Endodermal cell (in vitro differentiated cells): ENCODE data around the gene NINL. TPM values are rescaled to one million over a fixed set of nuclear protein-coding genes. Genes with fewer than 3 reads are reported as not detected.

ENCODE experiments used
- DNase-seq: peaks from one replicate; pipeline ENCODE4 v3.0.0-alpha.2; 2017
- H3K27ac ChIP-seq: 2 replicates; pipeline ENCODE4 v1.5.1; 2013; ENCODE audit warnings: mild to moderate bottlenecking, low read depth, low read length, moderate library complexity
- H3K27me3 ChIP-seq: 2 replicates; pipeline ENCODE4 v1.6.1; 2013; ENCODE audit warnings: mild to moderate bottlenecking, low read length, moderate library complexity; ENCODE audit not compliant: insufficient read depth, control insufficient read depth, poor library complexity, severe bottlenecking
- H3K36me3 ChIP-seq: 2 replicates; pipeline ENCODE4 v1.7.0; 2013; ENCODE audit warnings: mild to moderate bottlenecking, low read length, moderate library complexity; ENCODE audit not compliant: control insufficient read depth, insufficient read depth
- H3K4me1 ChIP-seq: one replicate; pipeline ENCODE4 v1.7.0; 2013; ENCODE audit warnings: low read length; ENCODE audit not compliant: control insufficient read depth, insufficient read depth
- H3K4me3 ChIP-seq: 2 replicates; pipeline ENCODE4 v1.5.1; 2013; ENCODE audit warnings: mild to moderate bottlenecking, low read length, moderate library complexity
- H3K9ac ChIP-seq: 2 replicates; pipeline ENCODE4 v1.6.1; 2013; ENCODE audit warnings: mild to moderate bottlenecking, low read length, moderate library complexity; ENCODE audit not compliant: poor library complexity, severe bottlenecking; ENCODE audit errors: extremely low read depth
- H3K9me3 ChIP-seq: 2 replicates; pipeline ENCODE4 v1.6.1; 2013; ENCODE audit warnings: mild to moderate bottlenecking, low read length, moderate library complexity; ENCODE audit not compliant: control insufficient read depth
- H3K27ac Mint-ChIP-seq: 2 replicates; pipeline ENCODE4 v1.8.0; 2020; ENCODE audit warnings: mixed read lengths
- H3K27me3 Mint-ChIP-seq: 2 replicates; pipeline ENCODE4 v1.8.0; 2021; ENCODE audit warnings: mild to moderate bottlenecking, mixed read lengths; ENCODE audit not compliant: insufficient read depth
- H3K36me3 Mint-ChIP-seq: 2 replicates; pipeline ENCODE4 v1.8.0; 2020; ENCODE audit warnings: low read depth, mixed read lengths
- H3K4me1 Mint-ChIP-seq: 2 replicates; pipeline ENCODE4 v1.8.0; 2020; ENCODE audit warnings: mixed read lengths
- H3K4me3 Mint-ChIP-seq: 2 replicates; pipeline ENCODE4 v1.8.0; 2020; ENCODE audit warnings: mild to moderate bottlenecking, moderate library complexity, mixed read lengths
- H3K9me3 Mint-ChIP-seq: 2 replicates; pipeline ENCODE4 v1.8.0; 2020; ENCODE audit warnings: mild to moderate bottlenecking, mixed read lengths
- WGBS, 2 experiments: methylation state at CpG; one replicate each; pipeline versions ENCODE4 v1.1.5 to v1.1.7; 2013; ENCODE audit warnings: missing lambda C conversion rate in 2 of 2, mixed read lengths in 1 of 2; ENCODE audit not compliant: insufficient coverage in 1 of 2, insufficient read length in 1 of 2; 5-methylcytosine and 5-hydroxymethylcytosine counted together
- total RNA-seq, 2 donors: library from RNA; stranded (reverse); fragmentation: NEBNext Ultra II Directional in 1 of 2; extraction: Animal tissue kit (Norgen Biotek cat#: 25700) in 1 of 2; gene quantifications; 2 replicates in 1 of 2; 3 replicates in 1 of 2; pipeline ENCODE4 v1.2.1, GENCODE V29; 2021
- TF ChIP-seq, protein P1 (sequence below): fragments of 200-600 bp; sonication (generic); conservative IDR thresholded peaks from 2 replicates; pipeline ENCODE4 v1.5.0; 2021; ENCODE audit warnings: antibody characterized with exemption, mild to moderate bottlenecking

Gene NINL
- total RNA-seq, 2 donors from 2014 or later: 78.5 to 101 TPM

DNA sequence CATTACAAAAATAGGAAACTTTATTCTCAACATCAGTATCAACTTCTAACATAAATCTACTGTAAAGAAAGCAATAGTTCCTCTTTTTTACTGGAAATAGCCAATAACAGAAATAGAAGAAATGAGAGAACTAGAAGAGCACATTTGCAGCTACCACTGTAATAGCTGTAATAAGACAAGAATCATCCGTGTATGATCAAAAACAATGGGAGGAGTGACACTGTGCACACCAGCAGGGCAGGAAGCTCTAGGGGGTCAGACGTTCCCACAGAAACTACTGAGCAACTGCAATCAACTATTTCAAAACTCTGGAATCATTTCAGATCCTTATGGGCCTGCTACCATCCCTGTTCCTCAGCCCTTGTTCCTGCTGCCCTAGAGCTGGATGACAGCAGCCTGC, 43.7 kb downstream of the NINL start:
- Mint-ChIP-seq H3K36me3 (peaks cover 31% of the 10 kb centered on the region), H3K4me1 (peaks cover 44% of the 10 kb centered on the region)
- no peak overlapping the region for H3K9ac ChIP-seq

DNA sequence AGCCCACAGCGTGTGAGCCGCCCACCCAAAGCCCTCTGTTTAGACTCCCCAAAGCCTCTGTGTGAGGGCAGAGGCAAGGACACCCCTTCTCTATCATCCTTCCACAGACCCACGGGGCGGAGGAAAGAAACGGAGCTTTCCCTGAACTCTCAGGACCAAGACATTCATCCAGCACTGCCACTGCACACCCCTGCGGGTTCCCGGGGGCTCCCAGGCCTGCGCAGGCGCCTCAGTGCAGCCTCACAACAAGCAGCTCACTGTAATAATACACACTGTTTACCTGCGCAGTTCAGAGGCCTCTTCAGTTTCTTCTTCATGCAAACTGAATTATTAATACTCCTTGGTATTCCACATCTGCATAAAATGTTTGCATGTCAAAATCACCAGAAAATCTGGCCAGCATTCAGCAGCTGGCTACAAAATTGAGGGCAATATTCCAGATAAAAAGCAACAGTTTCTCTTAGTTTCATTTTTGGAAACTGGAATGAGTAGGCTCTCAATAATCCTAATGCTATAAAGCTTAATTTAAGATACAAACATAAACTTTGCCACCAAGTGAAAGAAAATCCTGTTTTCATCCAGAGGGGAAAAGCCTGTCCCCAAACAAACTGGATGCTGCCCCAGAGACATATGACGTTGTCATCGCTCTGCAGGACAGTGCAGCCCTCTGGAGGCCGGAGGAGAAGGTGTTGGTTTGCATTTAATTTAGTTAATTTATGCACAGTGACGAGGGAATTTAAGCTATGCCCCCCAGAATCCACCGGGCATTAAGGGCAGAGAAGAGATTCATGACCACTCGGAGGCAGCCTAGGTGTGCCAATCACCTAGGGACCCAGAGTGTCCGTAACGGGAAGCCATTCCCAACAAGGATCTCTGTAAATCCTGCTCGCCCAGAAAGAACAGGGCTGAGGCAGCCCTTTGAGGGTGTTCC, 45.3 kb downstream of the NINL start:
- Histone ChIP-seq H3K4me1 (peaks cover 21% of the 10 kb centered on the region), H3K27ac (no peak overlapping the region), H3K9ac (no peak overlapping the region), H3K27me3 (no peaks in the 10 kb centered on the region), H3K36me3 (peaks cover 27% of the 10 kb centered on the region), H3K4me3 (no peak overlapping the region), H3K9me3 (no peaks in the 10 kb centered on the region)
- H3K9me3 Mint-ChIP-seq: no peaks in the 10 kb centered on the region
- WGBS, 2 experiments: 87% methylated on average over 9 to 19 of the region's 19 CpGs
- no peaks in the 10 kb centered on the region for H3K27me3 Mint-ChIP-seq
- TF ChIP-seq, protein P1, sequence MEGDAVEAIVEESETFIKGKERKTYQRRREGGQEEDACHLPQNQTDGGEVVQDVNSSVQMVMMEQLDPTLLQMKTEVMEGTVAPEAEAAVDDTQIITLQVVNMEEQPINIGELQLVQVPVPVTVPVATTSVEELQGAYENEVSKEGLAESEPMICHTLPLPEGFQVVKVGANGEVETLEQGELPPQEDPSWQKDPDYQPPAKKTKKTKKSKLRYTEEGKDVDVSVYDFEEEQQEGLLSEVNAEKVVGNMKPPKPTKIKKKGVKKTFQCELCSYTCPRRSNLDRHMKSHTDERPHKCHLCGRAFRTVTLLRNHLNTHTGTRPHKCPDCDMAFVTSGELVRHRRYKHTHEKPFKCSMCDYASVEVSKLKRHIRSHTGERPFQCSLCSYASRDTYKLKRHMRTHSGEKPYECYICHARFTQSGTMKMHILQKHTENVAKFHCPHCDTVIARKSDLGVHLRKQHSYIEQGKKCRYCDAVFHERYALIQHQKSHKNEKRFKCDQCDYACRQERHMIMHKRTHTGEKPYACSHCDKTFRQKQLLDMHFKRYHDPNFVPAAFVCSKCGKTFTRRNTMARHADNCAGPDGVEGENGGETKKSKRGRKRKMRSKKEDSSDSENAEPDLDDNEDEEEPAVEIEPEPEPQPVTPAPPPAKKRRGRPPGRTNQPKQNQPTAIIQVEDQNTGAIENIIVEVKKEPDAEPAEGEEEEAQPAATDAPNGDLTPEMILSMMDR: peak; percentile 64
- peaks cover 38% of the 10 kb centered on the region for H3K4me1 Mint-ChIP-seq
- peak; percentile 75 for DNase-seq
- peak overlapping the region; percentile 87 for H3K27ac Mint-ChIP-seq
- H3K4me3 Mint-ChIP-seq: no peak overlapping the region
- H3K36me3 Mint-ChIP-seq: peaks cover 34% of the 10 kb centered on the region

More for the DNA sequence above, 43.7 kb downstream of the NINL start:
- DNase-seq: no peak
- H3K9me3 Mint-ChIP-seq: no peaks in the 10 kb centered on the region
- WGBS, 2 experiments: 90 to 95% methylated on average over 2 of the region's 2 CpGs
- H3K4me3 Mint-ChIP-seq: no peak overlapping the region
- Histone ChIP-seq H3K27ac (no peak overlapping the region), H3K4me3 (no peak overlapping the region), H3K4me1 (peaks cover 31% of the 10 kb centered on the region), H3K27me3 (no peaks in the 10 kb centered on the region), H3K36me3 (peaks cover 25% of the 10 kb centered on the region), H3K9me3 (no peaks in the 10 kb centered on the region)
- H3K27ac Mint-ChIP-seq: no peak overlapping the region
- TF ChIP-seq, protein P1: no peak
- H3K27me3 Mint-ChIP-seq: no peaks in the 10 kb centered on the region

DNA sequence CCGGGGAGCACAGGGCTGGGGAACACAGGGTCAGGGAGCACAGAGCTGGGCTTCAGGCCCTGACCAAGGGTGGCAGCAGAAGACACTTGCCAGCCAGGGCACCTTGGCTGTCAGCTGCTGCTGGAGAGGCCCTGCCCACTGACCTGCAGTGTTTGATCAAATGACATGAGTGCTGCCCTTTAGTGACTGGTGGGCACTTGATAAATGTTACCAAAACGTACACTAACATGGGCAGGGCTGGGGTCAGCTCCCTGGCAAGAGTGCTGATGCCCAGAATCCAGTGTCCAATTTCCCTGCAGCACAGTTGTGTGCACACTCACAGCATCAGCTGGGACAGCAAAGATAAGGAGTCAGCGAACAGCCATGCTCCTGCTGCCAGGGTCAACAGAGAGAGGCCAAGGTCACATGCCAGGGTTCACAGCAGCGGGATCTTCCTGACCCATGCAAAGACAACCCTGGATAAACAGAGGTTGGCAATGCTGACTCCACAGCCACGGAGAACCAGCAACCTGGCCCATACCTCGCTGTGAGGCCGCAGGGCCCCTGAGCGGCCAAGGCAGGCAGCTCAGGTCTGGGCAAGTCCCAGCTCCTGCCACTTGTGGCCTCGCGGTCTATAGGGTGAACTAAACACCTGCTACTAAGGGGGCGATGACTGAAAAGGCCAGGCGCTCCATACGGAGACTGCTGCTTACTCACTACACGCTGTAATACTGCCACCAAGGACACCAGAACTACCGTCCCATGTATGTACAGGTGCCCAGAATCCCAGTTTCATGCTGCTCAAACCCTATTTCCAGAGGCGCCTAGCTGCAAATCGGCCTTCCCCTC, 46.3 kb downstream of the NINL start:
- no peak overlapping the region for H3K9ac ChIP-seq
- TF ChIP-seq, protein P1: no peak
- peak overlapping the region; percentile 66 for H3K27ac Mint-ChIP-seq

More for the DNA sequence above, 46.3 kb downstream of the NINL start:
- Histone ChIP-seq H3K36me3 (peaks cover 27% of the 10 kb centered on the region), H3K4me3 (no peak overlapping the region), H3K4me1 (peaks cover 19% of the 10 kb centered on the region), H3K9me3 (no peaks in the 10 kb centered on the region), H3K27ac (no peak overlapping the region), H3K27me3 (no peaks in the 10 kb centered on the region)
- no peaks in the 10 kb centered on the region for H3K27me3 Mint-ChIP-seq
- DNase-seq: no peak
- WGBS, 2 experiments: 91 to 93% methylated on average over 16 to 17 of the region's 17 CpGs
- H3K4me3 Mint-ChIP-seq: no peak overlapping the region
- H3K36me3 Mint-ChIP-seq: peaks cover 31% of the 10 kb centered on the region
- H3K4me1 Mint-ChIP-seq: peaks cover 36% of the 10 kb centered on the region
- no peaks in the 10 kb centered on the region for H3K9me3 Mint-ChIP-seq
